HL-60 (cell line): ENCODE results near the gene NEUROD2.

Source experiments
- DNase-seq, 2 experiments: peaks; one replicate each; pipeline ENCODE4 v3.0.0-alpha.2; 2010 to 2020; ENCODE audit warnings: low read depth in 1 of 2, low spot score in 1 of 2
- H3K27ac ChIP-seq: fragments of 250-450 bp; sonication (Bioruptor Pico); replicated peaks from 2 replicates; pipeline ENCODE4 v1.5.1; 2020; ENCODE audit warnings: mild to moderate bottlenecking, moderate library complexity
- H3K27me3 ChIP-seq: fragments of 250-450 bp; sonication (Bioruptor Pico); 2 replicates; pipeline ENCODE4 v1.5.1; 2021; ENCODE audit warnings: mild to moderate bottlenecking, moderate library complexity; ENCODE audit not compliant: insufficient read depth, poor library complexity, severe bottlenecking
- H3K4me3 ChIP-seq: replicated peaks from 2 replicates; pipeline ENCODE4 v1.5.1; 2011; ENCODE audit warnings: mild to moderate bottlenecking, control low read depth, low read length; ENCODE audit not compliant: insufficient read depth
- GABPA ChIP-seq: IDR thresholded peaks from 2 replicates; pipeline ENCODE4 v1.6.1; 2012; ENCODE audit warnings: low read depth
- POLR2AphosphoS5 ChIP-seq: IDR thresholded peaks from 2 replicates; pipeline ENCODE4 v1.6.1; 2012; ENCODE audit warnings: low read depth
- SPI1 ChIP-seq: IDR thresholded peaks from 2 replicates; pipeline ENCODE4 v1.6.1; 2012; ENCODE audit warnings: low read depth, mild to moderate bottlenecking, borderline replicate concordance
- TF ChIP-seq, protein P1 (sequence below): IDR thresholded peaks from 2 replicates; pipeline ENCODE4 v1.6.1; 2012; ENCODE audit warnings: low read depth; ENCODE audit not compliant: insufficient replicate concordance
- TF ChIP-seq, protein P2 (sequence below): IDR thresholded peaks from one replicate; pipeline ENCODE4 v1.5.1; 2011; ENCODE audit warnings: low read length, control low read depth, inconsistent platforms; ENCODE audit not compliant: insufficient read depth

Gene NEUROD2

DNA sequence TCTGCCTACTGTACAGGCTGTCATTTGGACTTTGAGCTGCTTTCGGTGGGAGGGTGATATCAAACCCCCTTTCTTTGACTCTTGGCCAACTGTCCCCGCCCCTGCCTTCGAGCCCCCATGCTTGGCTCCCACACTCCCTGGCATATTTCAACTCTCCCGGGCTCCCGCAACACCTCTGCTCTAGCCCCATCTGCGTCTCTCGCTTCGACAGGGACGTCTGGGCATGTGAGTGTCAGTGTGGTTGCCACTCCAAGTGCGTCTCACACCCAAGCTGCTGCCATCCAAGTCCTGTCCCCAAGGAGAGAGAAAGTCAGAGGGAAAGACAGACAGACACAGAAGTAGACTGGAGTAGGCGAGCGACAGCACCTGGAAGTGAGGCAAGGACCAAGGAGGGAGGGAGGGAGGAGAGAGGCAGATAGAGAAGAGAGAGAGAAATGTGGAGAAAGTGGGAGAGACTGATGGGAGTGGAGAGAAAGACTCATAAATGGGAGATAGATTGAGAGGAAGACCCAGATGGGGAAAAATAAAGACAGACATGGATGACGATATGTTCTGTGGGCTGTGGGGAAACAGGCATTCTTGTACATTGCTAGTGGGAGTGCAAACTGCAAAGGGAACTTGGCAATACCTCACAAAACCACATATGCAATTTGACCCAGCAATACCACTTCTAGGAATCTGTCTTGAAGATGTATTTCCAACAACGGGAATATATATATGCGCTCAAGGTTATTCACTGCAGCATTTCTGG is 41.1 kb upstream of the NEUROD2 start:
- DNase-seq: peak in 1 of 2 experiments; percentile 50
- no peak overlapping the region for H3K27ac ChIP-seq
- peak; percentile 8; the same call in 1 of the 2 replicates for TF ChIP-seq SPI1
- TF ChIP-seq, protein P1, sequence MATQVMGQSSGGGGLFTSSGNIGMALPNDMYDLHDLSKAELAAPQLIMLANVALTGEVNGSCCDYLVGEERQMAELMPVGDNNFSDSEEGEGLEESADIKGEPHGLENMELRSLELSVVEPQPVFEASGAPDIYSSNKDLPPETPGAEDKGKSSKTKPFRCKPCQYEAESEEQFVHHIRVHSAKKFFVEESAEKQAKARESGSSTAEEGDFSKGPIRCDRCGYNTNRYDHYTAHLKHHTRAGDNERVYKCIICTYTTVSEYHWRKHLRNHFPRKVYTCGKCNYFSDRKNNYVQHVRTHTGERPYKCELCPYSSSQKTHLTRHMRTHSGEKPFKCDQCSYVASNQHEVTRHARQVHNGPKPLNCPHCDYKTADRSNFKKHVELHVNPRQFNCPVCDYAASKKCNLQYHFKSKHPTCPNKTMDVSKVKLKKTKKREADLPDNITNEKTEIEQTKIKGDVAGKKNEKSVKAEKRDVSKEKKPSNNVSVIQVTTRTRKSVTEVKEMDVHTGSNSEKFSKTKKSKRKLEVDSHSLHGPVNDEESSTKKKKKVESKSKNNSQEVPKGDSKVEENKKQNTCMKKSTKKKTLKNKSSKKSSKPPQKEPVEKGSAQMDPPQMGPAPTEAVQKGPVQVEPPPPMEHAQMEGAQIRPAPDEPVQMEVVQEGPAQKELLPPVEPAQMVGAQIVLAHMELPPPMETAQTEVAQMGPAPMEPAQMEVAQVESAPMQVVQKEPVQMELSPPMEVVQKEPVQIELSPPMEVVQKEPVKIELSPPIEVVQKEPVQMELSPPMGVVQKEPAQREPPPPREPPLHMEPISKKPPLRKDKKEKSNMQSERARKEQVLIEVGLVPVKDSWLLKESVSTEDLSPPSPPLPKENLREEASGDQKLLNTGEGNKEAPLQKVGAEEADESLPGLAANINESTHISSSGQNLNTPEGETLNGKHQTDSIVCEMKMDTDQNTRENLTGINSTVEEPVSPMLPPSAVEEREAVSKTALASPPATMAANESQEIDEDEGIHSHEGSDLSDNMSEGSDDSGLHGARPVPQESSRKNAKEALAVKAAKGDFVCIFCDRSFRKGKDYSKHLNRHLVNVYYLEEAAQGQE: no peak
- peak; percentile 57 for TF ChIP-seq POLR2AphosphoS5
- no peaks in the 10 kb centered on the region for H3K27me3 ChIP-seq
- H3K4me3 ChIP-seq: no peak overlapping the region

DNA sequence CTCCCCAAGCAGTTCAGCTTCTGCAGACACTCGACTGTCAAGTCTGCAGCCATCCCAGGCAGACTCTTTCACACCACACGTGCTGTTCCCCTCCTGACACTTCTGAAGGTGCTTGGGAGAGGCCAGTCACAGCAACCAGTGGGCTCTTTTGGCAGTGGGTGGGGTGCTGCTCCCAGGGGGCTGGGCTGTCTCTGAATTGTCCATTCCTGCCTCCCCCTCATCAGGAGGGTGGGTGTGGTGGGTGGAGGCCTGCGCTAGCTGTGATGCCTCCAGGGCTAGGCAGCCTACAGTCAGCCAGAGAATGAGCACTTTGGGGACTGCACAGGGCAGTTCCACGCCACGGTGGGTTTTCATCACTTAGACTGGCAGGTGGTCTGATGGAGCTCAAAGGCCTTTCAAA is 39.5 kb upstream of the NEUROD2 start:
- H3K27ac ChIP-seq: no peak overlapping the region
- no peak for DNase-seq
- no peak overlapping the region for H3K4me3 ChIP-seq
- TF ChIP-seq GABPA (no peak), POLR2AphosphoS5 (no peak), SPI1 (no peak)
- TF ChIP-seq, protein P1: no peak
- TF ChIP-seq, protein P2, sequence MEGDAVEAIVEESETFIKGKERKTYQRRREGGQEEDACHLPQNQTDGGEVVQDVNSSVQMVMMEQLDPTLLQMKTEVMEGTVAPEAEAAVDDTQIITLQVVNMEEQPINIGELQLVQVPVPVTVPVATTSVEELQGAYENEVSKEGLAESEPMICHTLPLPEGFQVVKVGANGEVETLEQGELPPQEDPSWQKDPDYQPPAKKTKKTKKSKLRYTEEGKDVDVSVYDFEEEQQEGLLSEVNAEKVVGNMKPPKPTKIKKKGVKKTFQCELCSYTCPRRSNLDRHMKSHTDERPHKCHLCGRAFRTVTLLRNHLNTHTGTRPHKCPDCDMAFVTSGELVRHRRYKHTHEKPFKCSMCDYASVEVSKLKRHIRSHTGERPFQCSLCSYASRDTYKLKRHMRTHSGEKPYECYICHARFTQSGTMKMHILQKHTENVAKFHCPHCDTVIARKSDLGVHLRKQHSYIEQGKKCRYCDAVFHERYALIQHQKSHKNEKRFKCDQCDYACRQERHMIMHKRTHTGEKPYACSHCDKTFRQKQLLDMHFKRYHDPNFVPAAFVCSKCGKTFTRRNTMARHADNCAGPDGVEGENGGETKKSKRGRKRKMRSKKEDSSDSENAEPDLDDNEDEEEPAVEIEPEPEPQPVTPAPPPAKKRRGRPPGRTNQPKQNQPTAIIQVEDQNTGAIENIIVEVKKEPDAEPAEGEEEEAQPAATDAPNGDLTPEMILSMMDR: no peak
- H3K27me3 ChIP-seq: no peaks in the 10 kb centered on the region

DNA sequence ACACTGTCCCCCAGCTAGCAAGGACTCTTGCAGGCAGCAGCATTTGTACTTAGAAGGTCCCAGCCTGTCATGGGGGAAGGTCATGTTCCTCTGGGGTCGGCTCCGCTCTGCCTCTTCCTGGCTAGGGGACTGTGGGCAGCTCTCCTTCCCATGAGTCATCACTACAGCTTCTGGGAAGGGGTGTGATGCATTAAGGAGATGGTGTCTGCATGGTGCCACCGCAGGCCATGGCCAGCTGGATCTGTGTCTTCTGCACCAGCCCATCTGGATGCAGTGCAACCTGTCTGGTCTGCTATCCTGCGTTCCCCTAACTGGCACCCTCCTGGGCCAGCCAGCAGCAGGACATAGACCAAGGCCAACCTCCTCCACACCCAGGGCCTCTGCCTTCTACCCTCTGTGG is 35.6 kb upstream of the NEUROD2 start:
- TF ChIP-seq SPI1 (no peak), GABPA (no peak), POLR2AphosphoS5 (no peak)
- TF ChIP-seq, protein P2: no peak
- TF ChIP-seq, protein P1: no peak
- Histone ChIP-seq H3K4me3 (no peak overlapping the region), H3K27ac (no peak overlapping the region), H3K27me3 (no peaks in the 10 kb centered on the region)
- DNase-seq: no peak
